ENCODE measurements around the gene RAPSN.

The RAPSN gene

DNA sequence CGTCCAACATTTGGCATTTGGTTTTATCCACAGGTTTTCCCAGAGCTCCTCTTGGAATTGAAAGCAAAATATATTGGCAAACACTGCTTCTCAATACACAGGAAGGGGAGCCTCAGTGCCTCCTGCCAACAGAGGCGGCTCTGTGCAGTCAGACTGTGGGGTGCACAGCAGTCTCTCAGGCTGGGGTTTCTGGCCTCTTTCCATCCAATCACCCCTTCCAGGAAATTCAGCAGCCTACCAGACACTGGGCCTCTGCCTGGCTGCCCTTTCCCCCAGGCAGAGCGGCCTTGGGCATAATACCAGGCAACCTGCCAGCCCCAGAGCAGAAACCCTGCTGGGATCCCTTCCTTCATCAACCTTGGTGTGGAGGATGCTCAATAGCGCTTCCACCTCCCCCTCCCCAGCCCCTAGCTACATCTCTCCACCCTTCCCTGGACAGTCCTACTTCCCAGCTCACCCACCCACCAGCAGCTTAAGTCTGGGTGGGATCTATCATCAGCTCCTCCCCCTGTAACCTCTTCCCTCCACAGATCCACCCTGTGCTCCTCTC, 17.8 kb upstream of the RAPSN start:
- Histone ChIP-seq H3K4me1 (ENCODE audit: control insufficient read depth, insufficient read depth, low read length) (peaks cover 11% of the 10 kb centered on the region), H3K27ac (ENCODE audit: extremely low read depth, low read depth, low read length) (no peak overlapping the region), H3K36me3 (ENCODE audit: control insufficient read depth in 2 of 2, insufficient read depth in 1 of 2, low read length in 2 of 2) (peaks cover under 1 to 74% of the 10 kb centered on the region in 2 experiments; a peak in 2 of 3 replicates), H3K4me3 (ENCODE audit: low read depth, low read length) (no peak overlapping the region), H3K9me3 (ENCODE audit: control insufficient read depth, insufficient read depth, low read depth, low read length) (no peaks in the 10 kb centered on the region)
- ChIA-PET POLR2A (no interaction called here), CTCF (interaction anchor here (1.3 kb wide), 1 partner anchor 12 kb away, joined by 5 read pairs; no protein-coding TSS in a partner anchor)
- peak; percentile 72 for TF ChIP-seq EGR2 (tag by site-specific recombination; IDR thresholded peaks at IDR 0.05; ENCODE audit: low read depth)
- peak; percentile 64 for TF ChIP-seq ZNF600 (tag by site-specific recombination; IDR thresholded peaks at IDR 0.05)
- TF ChIP-seq ZFHX2 (tag by site-specific recombination; conservative IDR thresholded peaks at IDR 0.05), result peak; percentile 61
- TF ChIP-seq ZNF366 (tag by site-specific recombination; conservative IDR thresholded peaks at IDR 0.05), result 0 out of 2 replicates have a peak, but pooled peaks have one; percentile 28
- TF ChIP-seq, protein P1, sequence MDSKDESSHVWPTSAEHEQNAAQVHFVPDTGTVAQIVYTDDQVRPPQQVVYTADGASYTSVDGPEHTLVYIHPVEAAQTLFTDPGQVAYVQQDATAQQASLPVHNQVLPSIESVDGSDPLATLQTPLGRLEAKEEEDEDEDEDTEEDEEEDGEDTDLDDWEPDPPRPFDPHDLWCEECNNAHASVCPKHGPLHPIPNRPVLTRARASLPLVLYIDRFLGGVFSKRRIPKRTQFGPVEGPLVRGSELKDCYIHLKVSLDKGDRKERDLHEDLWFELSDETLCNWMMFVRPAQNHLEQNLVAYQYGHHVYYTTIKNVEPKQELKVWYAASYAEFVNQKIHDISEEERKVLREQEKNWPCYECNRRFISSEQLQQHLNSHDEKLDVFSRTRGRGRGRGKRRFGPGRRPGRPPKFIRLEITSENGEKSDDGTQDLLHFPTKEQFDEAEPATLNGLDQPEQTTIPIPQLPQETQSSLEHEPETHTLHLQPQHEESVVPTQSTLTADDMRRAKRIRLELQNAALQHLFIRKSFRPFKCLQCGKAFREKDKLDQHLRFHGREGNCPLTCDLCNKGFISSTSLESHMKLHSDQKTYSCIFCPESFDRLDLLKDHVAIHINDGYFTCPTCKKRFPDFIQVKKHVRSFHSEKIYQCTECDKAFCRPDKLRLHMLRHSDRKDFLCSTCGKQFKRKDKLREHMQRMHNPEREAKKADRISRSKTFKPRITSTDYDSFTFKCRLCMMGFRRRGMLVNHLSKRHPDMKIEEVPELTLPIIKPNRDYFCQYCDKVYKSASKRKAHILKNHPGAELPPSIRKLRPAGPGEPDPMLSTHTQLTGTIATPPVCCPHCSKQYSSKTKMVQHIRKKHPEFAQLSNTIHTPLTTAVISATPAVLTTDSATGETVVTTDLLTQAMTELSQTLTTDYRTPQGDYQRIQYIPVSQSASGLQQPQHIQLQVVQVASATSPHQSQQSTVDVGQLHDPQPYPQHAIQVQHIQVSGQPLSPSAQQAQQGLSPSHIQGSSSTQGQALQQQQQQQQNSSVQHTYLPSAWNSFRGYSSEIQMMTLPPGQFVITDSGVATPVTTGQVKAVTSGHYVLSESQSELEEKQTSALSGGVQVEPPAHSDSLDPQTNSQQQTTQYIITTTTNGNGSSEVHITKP (tag by site-specific recombination; IDR thresholded peaks at IDR 0.05), result peak; percentile 25; the same call in 1 of the 2 replicates
- TF ChIP-seq, protein P2, sequence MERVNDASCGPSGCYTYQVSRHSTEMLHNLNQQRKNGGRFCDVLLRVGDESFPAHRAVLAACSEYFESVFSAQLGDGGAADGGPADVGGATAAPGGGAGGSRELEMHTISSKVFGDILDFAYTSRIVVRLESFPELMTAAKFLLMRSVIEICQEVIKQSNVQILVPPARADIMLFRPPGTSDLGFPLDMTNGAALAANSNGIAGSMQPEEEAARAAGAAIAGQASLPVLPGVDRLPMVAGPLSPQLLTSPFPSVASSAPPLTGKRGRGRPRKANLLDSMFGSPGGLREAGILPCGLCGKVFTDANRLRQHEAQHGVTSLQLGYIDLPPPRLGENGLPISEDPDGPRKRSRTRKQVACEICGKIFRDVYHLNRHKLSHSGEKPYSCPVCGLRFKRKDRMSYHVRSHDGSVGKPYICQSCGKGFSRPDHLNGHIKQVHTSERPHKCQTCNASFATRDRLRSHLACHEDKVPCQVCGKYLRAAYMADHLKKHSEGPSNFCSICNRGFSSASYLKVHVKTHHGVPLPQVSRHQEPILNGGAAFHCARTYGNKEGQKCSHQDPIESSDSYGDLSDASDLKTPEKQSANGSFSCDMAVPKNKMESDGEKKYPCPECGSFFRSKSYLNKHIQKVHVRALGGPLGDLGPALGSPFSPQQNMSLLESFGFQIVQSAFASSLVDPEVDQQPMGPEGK (tag by site-specific recombination; IDR thresholded peaks at IDR 0.05), result 0 out of 2 replicates have a peak, but pooled peaks have one; percentile 26
- no peak for TF ChIP-seq ZNF138 (tag by site-specific recombination; IDR thresholded peaks at IDR 0.05; ENCODE audit: borderline replicate concordance)
- TF ChIP-seq ZNF341 (tag by site-specific recombination; IDR thresholded peaks at IDR 0.05; ENCODE audit: low read depth), result peak; percentile 32
- TF ChIP-seq, protein P3, sequence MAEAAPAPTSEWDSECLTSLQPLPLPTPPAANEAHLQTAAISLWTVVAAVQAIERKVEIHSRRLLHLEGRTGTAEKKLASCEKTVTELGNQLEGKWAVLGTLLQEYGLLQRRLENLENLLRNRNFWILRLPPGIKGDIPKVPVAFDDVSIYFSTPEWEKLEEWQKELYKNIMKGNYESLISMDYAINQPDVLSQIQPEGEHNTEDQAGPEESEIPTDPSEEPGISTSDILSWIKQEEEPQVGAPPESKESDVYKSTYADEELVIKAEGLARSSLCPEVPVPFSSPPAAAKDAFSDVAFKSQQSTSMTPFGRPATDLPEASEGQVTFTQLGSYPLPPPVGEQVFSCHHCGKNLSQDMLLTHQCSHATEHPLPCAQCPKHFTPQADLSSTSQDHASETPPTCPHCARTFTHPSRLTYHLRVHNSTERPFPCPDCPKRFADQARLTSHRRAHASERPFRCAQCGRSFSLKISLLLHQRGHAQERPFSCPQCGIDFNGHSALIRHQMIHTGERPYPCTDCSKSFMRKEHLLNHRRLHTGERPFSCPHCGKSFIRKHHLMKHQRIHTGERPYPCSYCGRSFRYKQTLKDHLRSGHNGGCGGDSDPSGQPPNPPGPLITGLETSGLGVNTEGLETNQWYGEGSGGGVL (tag by site-specific recombination; IDR thresholded peaks at IDR 0.05), result peak; percentile 87
- TF ChIP-seq KLF10 (tag by site-specific recombination; IDR thresholded peaks at IDR 0.05), result no peak
- peak; percentile 53; the same call in 1 of the 2 replicates for TF ChIP-seq ZBTB8A (tag by site-specific recombination; IDR thresholded peaks at IDR 0.05)
- no peak for TF ChIP-seq ZNF658 (tag by site-specific recombination; IDR thresholded peaks at IDR 0.05)
- TF ChIP-seq ZIC2 (tag by site-specific recombination; IDR thresholded peaks at IDR 0.05), result peak; percentile 70

DNA sequence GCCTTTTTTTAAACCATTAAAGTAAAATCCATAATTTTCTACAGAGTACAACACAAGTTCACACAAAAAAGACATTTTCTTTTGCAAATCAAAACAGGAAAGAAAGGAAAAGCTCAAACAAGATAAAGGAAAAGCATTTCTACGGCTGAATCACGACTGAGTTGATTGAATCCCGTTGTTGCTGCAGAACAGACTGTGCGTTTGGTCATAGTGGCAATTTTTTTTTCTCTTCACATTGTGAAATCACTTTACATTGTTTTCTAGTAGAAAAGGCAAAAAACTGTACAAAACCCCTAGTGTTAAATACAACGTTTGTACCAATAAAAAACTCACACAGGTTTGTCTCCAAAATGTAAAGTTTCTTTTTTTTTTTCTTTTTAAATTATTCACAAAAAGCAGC, 17.3 kb upstream of the RAPSN start:
- ChIA-PET CTCF (interaction anchor here (0.5 to 1.2 kb wide), 2 partner anchors 13 to 16 kb away, joined by 3 to 6 read pairs; no protein-coding TSS in a partner anchor), POLR2A (no interaction called here)
- TF ChIP-seq TCF7L2 (IDR thresholded peaks at IDR 0.05; ENCODE audit: borderline replicate concordance, low read depth, low read length) (no peak), BCL6B (tag by site-specific recombination; IDR thresholded peaks at IDR 0.05) (no peak), ZFP69B (tag by site-specific recombination; IDR thresholded peaks at IDR 0.05) (no peak), ZNF202 (tag by site-specific recombination; IDR thresholded peaks at IDR 0.05; ENCODE audit: borderline replicate concordance) (no peak)
- Histone ChIP-seq H3K9me3 (ENCODE audit: control insufficient read depth, insufficient read depth, low read depth, low read length) (no peaks in the 10 kb centered on the region), H3K4me1 (ENCODE audit: control insufficient read depth, insufficient read depth, low read length) (peaks cover 11% of the 10 kb centered on the region), H3K36me3 (ENCODE audit: control insufficient read depth in 2 of 2, insufficient read depth in 1 of 2, low read length in 2 of 2) (peaks cover 0 to 69% of the 10 kb centered on the region in 2 experiments; a peak in 2 of 3 replicates), H3K4me3 (ENCODE audit: low read depth, low read length) (no peak overlapping the region), H3K27ac (ENCODE audit: extremely low read depth, low read depth, low read length) (no peak overlapping the region)
